Measurements from ENCODE around the gene PTCHD4. TPM values are rescaled to one million over a fixed set of nuclear protein-coding genes. Genes with fewer than 3 reads are reported as not detected.

PTCHD4 gene
- total RNA-seq, result 1.9 and 3.2 TPM in 2 replicates

GRCh38 chr6:48111143-48111506, at the start of gene PTCHD4:
PTCHD4 (minus strand) TSS chr6:48111197; CDS start chr6:48068957, 42,240 bp downstream.

